Tibial artery (tissue), 4 donors: ENCODE measurements around the gene ERC2.

Experiments used
- DNase-seq, 2 donors: peaks; one replicate each; pipeline ENCODE4 v3.0.0-alpha.2; 2019
- H3K27ac ChIP-seq, 2 donors: fragments of 200-600 bp; sonication (generic) in 1 of 2; 1 replicate in 1 of 2; 2 replicates in 1 of 2; pipeline ENCODE4 v1.5.1; 2018 to 2019; ENCODE audit warnings: mild to moderate bottlenecking in 1 of 2
- H3K27me3 ChIP-seq, 2 donors: fragments of 200-600 bp; sonication (generic) in 1 of 2; one replicate each; pipeline versions ENCODE4 v1.5.1 to v1.6.0; 2016 to 2019
- H3K36me3 ChIP-seq, 3 donors: fragments of 200-600 bp; sonication (generic) in 2 of 3; one replicate each; pipeline ENCODE4 v1.5.1; 2016 to 2019; ENCODE audit warnings: mild to moderate bottlenecking in 2 of 3
- H3K4me1 ChIP-seq, 4 donors: fragments of 200-600 bp; sonication (generic) in 2 of 4; 1 replicate in 3 of 4; 2 replicates in 1 of 4; pipeline ENCODE4 v1.5.1; 2016 to 2019
- H3K4me3 ChIP-seq, 2 donors: fragments of 200-600 bp; sonication (generic) in 1 of 2; 1 replicate in 1 of 2; 2 replicates in 1 of 2; pipeline ENCODE4 v1.5.1; 2018 to 2019; ENCODE audit warnings: mild to moderate bottlenecking in 2 of 2
- H3K9me3 ChIP-seq, 3 donors: fragments of 200-600 bp; sonication (generic) in 1 of 3; one replicate each; pipeline ENCODE4 v1.5.1; 2016 to 2019
- CTCF ChIP-seq, 2 experiments: fragments of 200-600 bp in 1 of 2; fragments of 450-650 bp in 1 of 2; IDR thresholded peaks; one replicate each; pipeline ENCODE4 v1.5.1; 2017 to 2019; ENCODE audit warnings: antibody characterized with exemption in 2 of 2, mild to moderate bottlenecking in 1 of 2, moderate library complexity in 1 of 2
- intact Hi-C: fragments of 100-400 bp; cut with DNase I; formaldehyde crosslinking; loops from one replicate; pipeline ENCODE4 v1.15.0; 2023; ENCODE audit warnings: low total_unique reads

The ERC2 gene

GRCh38 chr3:55521738-55522421 is 946.4 kb downstream of the ERC2 start:
- intact Hi-C loops: no loop called here
- no peak overlapping the region for H3K27ac ChIP-seq
- TF ChIP-seq CTCF (IDR thresholded peaks at IDR 0.05): no peak
- no peak overlapping the region for H3K4me3 ChIP-seq
- H3K27me3 ChIP-seq: peaks cover 0 to under 1% of the 10 kb centered on the region in 2 donors
- DNase-seq: peak in 1 of 2 donors; percentile 40
- H3K4me1 ChIP-seq: peaks cover 0 to 11% (median 3%) of the 10 kb centered on the region in 4 donors
- no peaks in the 10 kb centered on the region for H3K36me3 ChIP-seq
- H3K9me3 ChIP-seq: no peaks in the 10 kb centered on the region

DNA sequence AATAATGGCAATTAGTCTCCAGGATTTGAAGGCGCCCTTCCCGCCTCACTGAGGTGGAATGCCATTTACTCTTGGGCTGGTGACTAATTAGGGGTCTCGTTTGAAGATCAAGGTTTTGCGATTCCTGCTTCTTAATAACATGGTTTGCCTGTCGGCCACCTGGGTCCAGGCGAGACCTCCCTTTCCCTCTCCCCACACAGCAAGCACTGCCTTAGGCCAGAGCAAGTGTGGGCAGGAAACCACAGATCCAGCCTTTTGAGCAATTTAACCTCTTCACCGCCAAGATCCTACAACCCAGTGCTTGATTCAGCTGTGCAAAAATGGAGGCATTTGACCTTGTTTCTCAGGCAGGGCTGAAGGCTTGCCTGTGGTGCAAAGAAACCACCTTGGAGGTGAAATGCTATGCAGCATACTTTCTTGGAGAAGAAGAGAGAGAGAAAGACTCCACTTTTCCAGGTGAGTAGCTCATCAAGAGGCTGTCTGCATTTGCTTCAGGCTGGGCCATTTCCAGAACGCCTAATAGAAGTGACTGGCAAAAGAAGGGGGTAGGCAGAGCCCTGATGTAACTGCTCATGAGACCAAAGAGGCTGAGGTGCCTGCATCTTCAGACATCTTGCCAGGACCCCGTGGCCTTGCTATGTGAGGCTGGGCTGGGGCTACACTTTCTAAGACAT is 947.1 kb downstream of the ERC2 start:
- no peak for TF ChIP-seq CTCF (IDR thresholded peaks at IDR 0.05)
- Histone ChIP-seq H3K36me3 (no peaks in the 10 kb centered on the region), H3K4me3 (no peak overlapping the region), H3K27me3 (peaks cover 0 to 6% of the 10 kb centered on the region in 2 donors), H3K4me1 (peaks cover 0 to 11% (median 3%) of the 10 kb centered on the region in 4 donors), H3K9me3 (no peaks in the 10 kb centered on the region), H3K27ac (no peak overlapping the region)
- DNase-seq: no peak
- intact Hi-C loops: no loop called here

GRCh38 chr3:55519019-55519418 is 949.2 kb downstream of the ERC2 start:
- intact Hi-C loops: no loop called here
- no peaks in the 10 kb centered on the region for H3K9me3 ChIP-seq
- DNase-seq: no peak
- H3K4me3 ChIP-seq: no peak overlapping the region
- no peak overlapping the region for H3K27ac ChIP-seq
- no peaks in the 10 kb centered on the region for H3K36me3 ChIP-seq
- TF ChIP-seq CTCF (IDR thresholded peaks at IDR 0.05): no peak
- peaks cover 0 to under 1% (median 0%) of the 10 kb centered on the region in 4 donors for H3K4me1 ChIP-seq
- H3K27me3 ChIP-seq: peaks cover 0 to 22% of the 10 kb centered on the region in 2 donors

DNA sequence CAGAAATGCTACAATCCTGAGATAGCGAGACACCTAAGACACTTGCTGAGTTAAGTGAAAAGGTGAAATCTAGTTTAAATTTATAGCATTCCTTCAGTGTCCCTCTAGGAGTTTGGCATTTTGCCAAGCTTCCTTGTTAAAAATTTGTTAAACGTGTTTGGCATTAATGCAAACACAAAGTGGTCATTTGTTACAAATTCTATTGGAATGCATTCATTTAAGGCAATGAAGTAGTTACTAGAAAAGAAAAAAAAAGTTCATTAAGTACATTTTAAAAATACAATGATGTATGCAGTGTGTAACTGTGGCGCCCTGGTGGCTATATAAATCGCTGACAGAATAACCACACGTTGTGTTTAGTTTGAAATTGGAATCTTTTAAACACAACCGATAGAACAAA is 949.8 kb downstream of the ERC2 start:
- no peak for DNase-seq
- Histone ChIP-seq H3K27ac (no peak overlapping the region), H3K9me3 (no peaks in the 10 kb centered on the region), H3K27me3 (peaks cover 0 to 22% of the 10 kb centered on the region in 2 donors), H3K4me1 (no peaks in the 10 kb centered on the region), H3K4me3 (no peak overlapping the region), H3K36me3 (no peaks in the 10 kb centered on the region)
- TF ChIP-seq CTCF (IDR thresholded peaks at IDR 0.05): no peak
- intact Hi-C loops: no loop called here

DNA sequence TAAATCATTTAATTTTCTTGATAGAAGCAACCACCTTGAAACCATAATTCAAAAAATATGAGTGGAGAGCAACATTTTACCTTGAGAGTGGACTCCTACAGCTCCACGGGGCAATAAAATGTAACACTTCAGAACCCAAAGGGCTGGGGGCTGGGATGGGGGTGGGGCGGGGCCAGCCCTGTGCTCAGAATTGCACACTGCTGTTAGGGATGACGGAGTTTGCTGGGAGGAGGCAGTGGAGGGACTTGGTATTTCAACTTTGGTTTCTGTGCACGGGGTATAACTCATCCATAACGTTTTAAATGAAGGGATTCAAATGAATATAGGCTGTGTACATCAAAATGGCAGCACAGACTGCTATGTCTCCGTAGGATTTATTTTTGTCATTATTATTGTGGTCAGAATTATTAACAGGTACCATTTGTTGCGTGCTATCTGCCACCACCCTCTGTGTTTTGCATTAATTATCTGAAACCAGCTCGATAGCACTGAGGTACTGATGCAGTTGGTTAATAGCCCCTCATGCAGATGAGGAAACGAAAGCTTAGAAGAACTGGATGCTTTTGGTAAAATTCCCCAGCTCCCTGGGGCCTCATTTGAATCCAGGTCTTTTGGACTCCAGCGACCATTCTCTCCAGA is 951.8 kb downstream of the ERC2 start:
- Histone ChIP-seq H3K27me3 (peaks cover 0 to 22% of the 10 kb centered on the region in 2 donors), H3K36me3 (no peaks in the 10 kb centered on the region), H3K27ac (no peak overlapping the region), H3K9me3 (no peaks in the 10 kb centered on the region), H3K4me1 (no peaks in the 10 kb centered on the region), H3K4me3 (no peak overlapping the region)
- no peak for DNase-seq
- no peak for TF ChIP-seq CTCF (IDR thresholded peaks at IDR 0.05)
- intact Hi-C loops: no loop called here
